Caco-2 (cell line): ENCODE data around the gene CELF5. TPM values are rescaled to one million over a fixed set of nuclear protein-coding genes. Genes with fewer than 3 reads are reported as not detected.

Source experiments
- BruUV-seq: library from RNA; stranded (reverse); fragments of 400-500 nt; replicated peaks from 2 replicates; lab custom pipeline; 2021; lab: Mats Ljungman, UMichigan
- CTCF ChIA-PET: fragments of 300-600 bp; sonication (Branson Sonifier 250); formaldehyde crosslinking; loops from one replicate; lab custom pipeline; 2022; ENCODE audit warnings: antibody characterized with exemption; lab: Charles Lee
- POLR2A ChIA-PET: fragments of 300-600 bp; sonication (Branson Sonifier 250); formaldehyde crosslinking; loops from one replicate; lab custom pipeline; 2022; ENCODE audit warnings: antibody characterized with exemption; lab: Charles Lee
- DNase-seq, 2 experiments: peaks; one replicate each; pipeline versions ENCODE4 v3.0.0 to v3.0.0-alpha.2; 2020 to 2022
- H3K27me3 ChIP-seq: replicated peaks from 2 replicates; pipeline ENCODE4 v1.6.0; 2011; ENCODE audit warnings: low read length; ENCODE audit not compliant: control insufficient read depth, insufficient read depth
- H3K36me3 ChIP-seq: 2 replicates; pipeline ENCODE4 v1.5.1; 2011; ENCODE audit warnings: low read length; ENCODE audit not compliant: control insufficient read depth, insufficient read depth
- H3K4me1 ChIP-seq: fragments of 250-450 bp; sonication (Bioruptor Pico); 2 replicates; pipeline ENCODE4 v1.5.1; 2020; ENCODE audit warnings: mild to moderate bottlenecking
- H3K4me3 ChIP-seq: 2 replicates; pipeline ENCODE4 v1.5.1; 2011; ENCODE audit warnings: low read depth, mild to moderate bottlenecking, control low read depth, low read length
- H3K9me3 ChIP-seq: fragments of 250-450 bp; sonication (Bioruptor Pico); 2 replicates; pipeline ENCODE4 v1.5.1; 2020; ENCODE audit warnings: mild to moderate bottlenecking, moderate library complexity
- H3K27ac Mint-ChIP-seq: one replicate; pipeline ENCODE4 v1.8.0; 2022; ENCODE audit warnings: mixed read lengths; ENCODE audit not compliant: unreplicated experiment
- H3K27me3 Mint-ChIP-seq: one replicate; pipeline ENCODE4 v1.8.0; 2022; ENCODE audit warnings: mixed read lengths; ENCODE audit not compliant: insufficient read depth, unreplicated experiment
- H3K36me3 Mint-ChIP-seq: one replicate; pipeline ENCODE4 v1.8.0; 2022; ENCODE audit warnings: mild to moderate bottlenecking, mixed read lengths; ENCODE audit not compliant: insufficient read depth, unreplicated experiment
- H3K4me1 Mint-ChIP-seq: one replicate; pipeline ENCODE4 v1.8.0; 2022; ENCODE audit warnings: low read depth, mixed read lengths; ENCODE audit not compliant: unreplicated experiment
- H3K4me3 Mint-ChIP-seq: one replicate; pipeline ENCODE4 v1.8.0; 2022; ENCODE audit warnings: mild to moderate bottlenecking, moderate library complexity, mixed read lengths; ENCODE audit not compliant: unreplicated experiment
- H3K9me3 Mint-ChIP-seq: one replicate; pipeline ENCODE4 v1.8.0; 2022; ENCODE audit warnings: mixed read lengths; ENCODE audit not compliant: unreplicated experiment
- CTCF ChIP-seq, 2 experiments: fragments of 200-600 bp in 1 of 2; IDR thresholded peaks; 1 replicate in 1 of 2; 2 replicates in 1 of 2; pipeline versions ENCODE4 v1.5.1 to v1.8.0; 2011 to 2022; ENCODE audit warnings: antibody characterized with exemption in 1 of 2, control low read depth in 1 of 2, inconsistent platforms in 1 of 2, low read depth in 1 of 2, low read length in 1 of 2, mild to moderate bottlenecking in 1 of 2, moderate library complexity in 1 of 2; ENCODE audit not compliant: insufficient read depth in 1 of 2, severe bottlenecking in 1 of 2, unreplicated experiment in 1 of 2
- intact Hi-C: fragments of 100-400 bp; cut with micrococcal nuclease; formaldehyde crosslinking; loops from one replicate; pipeline ENCODE4 v1.10.0; 2022; ENCODE audit not compliant: unreplicated experiment
- total RNA-seq: library from RNA; stranded (reverse); gene quantifications from 2 replicates; pipeline ENCODE4 v1.2.3, GENCODE V29; 2022

The CELF5 gene
- total RNA-seq, 1 experiment from 2014 or later: 0.07 TPM

DNA sequence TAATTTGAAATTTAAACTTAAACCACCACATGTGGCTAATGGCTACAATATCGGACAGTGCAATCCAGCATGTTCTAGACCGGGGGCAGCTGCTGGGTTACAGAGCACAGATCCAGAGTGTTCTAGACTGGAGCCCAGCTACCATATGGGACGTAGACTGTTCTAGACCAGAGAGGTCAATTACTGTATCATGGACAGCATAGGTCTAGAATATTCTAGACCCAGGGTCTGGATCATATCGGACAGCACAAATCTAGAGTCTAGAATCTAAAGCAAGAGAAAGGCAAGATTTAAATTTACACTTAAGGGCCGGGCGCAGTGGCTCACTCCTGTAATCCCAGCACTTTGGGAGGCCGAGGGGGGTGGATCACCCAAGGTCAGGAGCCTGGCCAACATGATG lies 37.9 kb downstream of the CELF5 start:
- POLR2A ChIA-PET: no interaction called here

DNA sequence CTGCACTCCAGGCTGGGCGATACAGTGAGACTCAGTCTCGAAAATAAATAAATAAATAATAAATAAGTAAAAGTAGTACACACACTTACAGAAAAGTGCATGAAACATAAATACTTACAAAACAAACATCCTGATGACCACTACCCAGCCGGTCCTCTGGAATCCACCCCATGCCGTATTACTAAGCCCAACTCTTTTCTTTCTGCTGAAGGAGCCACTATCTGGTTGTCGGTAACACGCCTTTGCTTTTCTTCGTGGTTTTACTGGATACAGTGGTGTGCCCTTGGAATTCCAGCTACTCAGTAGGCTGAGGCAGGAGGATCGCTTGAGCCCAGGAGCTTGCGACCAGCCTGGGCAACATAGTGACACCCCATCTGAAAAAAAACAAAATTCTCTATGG lies 39.4 kb downstream of the CELF5 start:
- no peaks in the 10 kb centered on the region for H3K9me3 Mint-ChIP-seq

More for the DNA sequence above, 37.9 kb downstream of the CELF5 start:
- intact Hi-C loops: no loop called here
- CTCF ChIA-PET: no interaction called here
- BruUV-seq: no TSS peak
- Histone ChIP-seq H3K9me3 (no peaks in the 10 kb centered on the region), H3K4me3 (no peak overlapping the region), H3K27me3 (no peaks in the 10 kb centered on the region), H3K36me3 (no peaks in the 10 kb centered on the region), H3K4me1 (no peaks in the 10 kb centered on the region)
- H3K9me3 Mint-ChIP-seq: no peaks in the 10 kb centered on the region
- no peaks in the 10 kb centered on the region for H3K4me1 Mint-ChIP-seq
- no peak for TF ChIP-seq CTCF (IDR thresholded peaks at IDR 0.05; ENCODE audit: insufficient read depth in 1 of 2, low read depth in 1 of 2, low read length in 1 of 2, severe bottlenecking in 1 of 2, unreplicated experiment in 1 of 2)
- no peak overlapping the region for H3K4me3 Mint-ChIP-seq
- H3K27me3 Mint-ChIP-seq: peaks cover 5% of the 10 kb centered on the region
- no peak for DNase-seq
- H3K27ac Mint-ChIP-seq: no peak overlapping the region
- H3K36me3 Mint-ChIP-seq: no peaks in the 10 kb centered on the region

GRCh38 chr19:3265432-3265831 lies 41.0 kb downstream of the CELF5 start:
- no TSS peak for BruUV-seq
- Mint-ChIP-seq H3K9me3 (no peaks in the 10 kb centered on the region), H3K27me3 (peaks cover 14% of the 10 kb centered on the region), H3K4me3 (no peak overlapping the region), H3K36me3 (no peaks in the 10 kb centered on the region), H3K4me1 (no peaks in the 10 kb centered on the region), H3K27ac (no peak overlapping the region)
- Histone ChIP-seq H3K4me1 (no peaks in the 10 kb centered on the region), H3K9me3 (no peaks in the 10 kb centered on the region), H3K4me3 (no peak overlapping the region), H3K36me3 (no peaks in the 10 kb centered on the region), H3K27me3 (no peaks in the 10 kb centered on the region)
- ChIA-PET CTCF (no interaction called here), POLR2A (no interaction called here)
- no peak for TF ChIP-seq CTCF (IDR thresholded peaks at IDR 0.05; ENCODE audit: insufficient read depth in 1 of 2, low read depth in 1 of 2, low read length in 1 of 2, severe bottlenecking in 1 of 2, unreplicated experiment in 1 of 2)
- intact Hi-C loops: no loop called here
- DNase-seq: no peak

More for the DNA sequence above, 39.4 kb downstream of the CELF5 start:
- intact Hi-C loops: no loop called here
- Histone ChIP-seq H3K4me3 (no peak overlapping the region), H3K4me1 (no peaks in the 10 kb centered on the region), H3K36me3 (no peaks in the 10 kb centered on the region), H3K27me3 (no peaks in the 10 kb centered on the region), H3K9me3 (no peaks in the 10 kb centered on the region)
- Mint-ChIP-seq H3K27ac (no peak overlapping the region), H3K36me3 (no peaks in the 10 kb centered on the region), H3K4me1 (no peaks in the 10 kb centered on the region), H3K27me3 (peaks cover 7% of the 10 kb centered on the region), H3K4me3 (no peak overlapping the region)
- TF ChIP-seq CTCF (IDR thresholded peaks at IDR 0.05; ENCODE audit: insufficient read depth in 1 of 2, low read depth in 1 of 2, low read length in 1 of 2, severe bottlenecking in 1 of 2, unreplicated experiment in 1 of 2): no peak
- no TSS peak for BruUV-seq
- ChIA-PET CTCF (no interaction called here), POLR2A (no interaction called here)
- no peak for DNase-seq
